Neural cell (in vitro differentiated cells): ENCODE measurements around the gene RUVBL1. TPM values are rescaled to one million over a fixed set of nuclear protein-coding genes. Genes with fewer than 3 reads are reported as not detected.

Experiments
- H2AFZ ChIP-seq: fragments of 200-600, 300-800 bp; sonication (generic), shearing (Covaris generic); 2 replicates; pipeline ENCODE4 v1.6.0; 2014; ENCODE audit warnings: low read depth, mild to moderate bottlenecking, antibody characterized with exemption, low read length, moderate library complexity
- H3F3A ChIP-seq: fragments of 200-600 bp; shearing (Covaris generic); 2 replicates; pipeline ENCODE4 v1.6.1; 2016; ENCODE audit warnings: mild to moderate bottlenecking, moderate library complexity, mixed read lengths, antibody characterized with exemption, low read length; ENCODE audit not compliant: insufficient read depth, poor library complexity, severe bottlenecking
- H3K27ac ChIP-seq: fragments of 200-600, 300-800 bp; sonication (generic), shearing (Covaris generic); 2 replicates; pipeline ENCODE4 v1.5.1; 2014; ENCODE audit warnings: mild to moderate bottlenecking, low read length, moderate library complexity
- H3K27me3 ChIP-seq: fragments of 300-800, 200-600 bp; sonication (generic), shearing (Covaris generic); 2 replicates; pipeline ENCODE4 v1.6.0; 2014; ENCODE audit warnings: mild to moderate bottlenecking, low read depth, low read length, moderate library complexity; ENCODE audit not compliant: insufficient read depth
- H3K36me3 ChIP-seq: fragments of 300-800, 200-600 bp; sonication (generic), shearing (Covaris generic); 2 replicates; pipeline ENCODE4 v1.5.1; 2014; ENCODE audit warnings: mild to moderate bottlenecking, antibody characterized with exemption, low read length, moderate library complexity; ENCODE audit not compliant: insufficient read depth
- H3K4me2 ChIP-seq: fragments of 300-800, 200-600 bp; sonication (generic), shearing (Covaris generic); 2 replicates; pipeline ENCODE4 v1.6.0; 2014; ENCODE audit warnings: mild to moderate bottlenecking, low read length
- H3K4me3 ChIP-seq: fragments of 300-800, 200-600 bp; sonication (generic), shearing (Covaris generic); 2 replicates; pipeline ENCODE4 v1.5.1; 2014; ENCODE audit warnings: mild to moderate bottlenecking, low read length, moderate library complexity
- H3K79me2 ChIP-seq: fragments of 200-600 bp; shearing (Covaris generic); replicated peaks from 2 replicates; pipeline ENCODE4 v1.6.0; 2014; ENCODE audit warnings: mild to moderate bottlenecking, low read length, moderate library complexity; ENCODE audit not compliant: insufficient read depth
- H3K9ac ChIP-seq: fragments of 300-800, 200-600 bp; sonication (generic), shearing (Covaris generic); 2 replicates; pipeline ENCODE4 v1.6.1; 2016; ENCODE audit warnings: mild to moderate bottlenecking, low read length, mixed read lengths
- H3K9me2 ChIP-seq: fragments of 200-600 bp; shearing (Covaris generic); 2 replicates; pipeline ENCODE4 v1.6.1; 2016; ENCODE audit warnings: mild to moderate bottlenecking, low read length, mixed read lengths; ENCODE audit not compliant: insufficient read depth
- H3K9me3 ChIP-seq: fragments of 200-600, 300-800 bp; sonication (generic), shearing (Covaris generic); 2 replicates; pipeline ENCODE4 v1.6.1; 2016; ENCODE audit warnings: mild to moderate bottlenecking, mixed run types, low read length, moderate library complexity, mixed read lengths
- H4K20me1 ChIP-seq: fragments of 200-600 bp; shearing (Covaris generic); 2 replicates; pipeline ENCODE4 v1.6.1; 2016; ENCODE audit warnings: mild to moderate bottlenecking, mixed run types; ENCODE audit not compliant: insufficient read depth
- EP300 ChIP-seq: fragments of 450-650 bp; conservative IDR thresholded peaks from 2 replicates; pipeline ENCODE4 v1.6.1; 2014; ENCODE audit warnings: antibody characterized with exemption, mild to moderate bottlenecking, moderate library complexity; ENCODE audit not compliant: poor library complexity, severe bottlenecking
- EZH2 ChIP-seq: fragments of 200-600, 300-800 bp; shearing (Covaris generic), sonication (generic); IDR thresholded peaks from 2 replicates; pipeline ENCODE4 v1.6.1; 2014; ENCODE audit warnings: antibody characterized with exemption, low read length, borderline replicate concordance, mild to moderate bottlenecking; ENCODE audit not compliant: insufficient read depth, poor library complexity, severe bottlenecking
- MXI1 ChIP-seq: fragments of 450-650 bp; conservative IDR thresholded peaks from 2 replicates; pipeline ENCODE4 v1.6.1; 2014; ENCODE audit warnings: antibody characterized with exemption, mild to moderate bottlenecking; ENCODE audit not compliant: poor library complexity, severe bottlenecking
- POLR2AphosphoS5 ChIP-seq: IDR thresholded peaks from 2 replicates; pipeline ENCODE4 v1.6.1; 2012
- RAD21 ChIP-seq: fragments of 450-650 bp; conservative IDR thresholded peaks from 2 replicates; pipeline ENCODE4 v1.6.1; 2014; ENCODE audit warnings: antibody characterized with exemption, mild to moderate bottlenecking, moderate library complexity
- SMC3 ChIP-seq: fragments of 450-650 bp; conservative IDR thresholded peaks from 2 replicates; pipeline ENCODE4 v1.6.1; 2014; ENCODE audit warnings: antibody characterized with exemption, mild to moderate bottlenecking, moderate library complexity; ENCODE audit not compliant: poor library complexity
- TAF1 ChIP-seq: IDR thresholded peaks from 2 replicates; pipeline ENCODE4 v1.6.1; 2012; ENCODE audit warnings: low read depth
- polyA plus RNA-seq: library from polyadenylated mRNA; depleted of rRNA; stranded (reverse); fragments of >200 nt; gene quantifications from 2 replicates; pipeline ENCODE4 v1.2.3, GENCODE V29; 2014
- TF ChIP-seq, protein P1 (sequence below): IDR thresholded peaks from 2 replicates; pipeline ENCODE4 v1.6.1; 2012; ENCODE audit warnings: borderline replicate concordance
- TF ChIP-seq, protein P2 (sequence below): fragments of 450-650 bp; IDR thresholded peaks from 2 replicates; pipeline ENCODE4 v1.5.1; 2014; ENCODE audit warnings: antibody characterized with exemption, mild to moderate bottlenecking, moderate library complexity; ENCODE audit not compliant: poor library complexity, severe bottlenecking

The RUVBL1 gene
- polyA plus RNA-seq, 1 donor from 2014 or later: 83.3 TPM

DNA sequence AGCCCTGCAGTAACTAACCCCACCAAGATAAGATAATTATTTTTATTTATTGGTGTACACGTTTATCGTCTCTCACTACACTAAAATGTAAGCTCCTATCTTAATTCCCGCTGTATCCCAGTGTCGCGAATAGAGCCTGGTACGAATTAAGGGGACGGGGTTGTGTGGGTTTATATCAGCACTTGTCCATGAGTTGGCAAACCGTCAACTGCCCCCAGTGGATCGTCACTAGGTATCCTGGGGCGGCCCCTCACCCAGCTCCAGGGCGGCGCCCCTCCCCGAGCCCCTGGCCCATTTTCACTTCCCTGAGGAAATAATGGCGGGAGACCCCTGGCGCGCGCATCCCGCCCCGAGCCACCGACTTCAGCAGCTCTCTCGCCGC is 465 bp downstream of the RUVBL1 start:
- H3K4me3 ChIP-seq: peak overlapping the region; percentile 97
- H2AFZ ChIP-seq: peak overlapping the region; percentile 96
- no peaks in the 10 kb centered on the region for H4K20me1 ChIP-seq
- H3K79me2 ChIP-seq: peaks cover 7% of the 10 kb centered on the region
- no peak for TF ChIP-seq SMC3
- TF ChIP-seq TAF1: no peak
- no peak for TF ChIP-seq POLR2AphosphoS5
- no peak for TF ChIP-seq RAD21
- TF ChIP-seq, protein P1, sequence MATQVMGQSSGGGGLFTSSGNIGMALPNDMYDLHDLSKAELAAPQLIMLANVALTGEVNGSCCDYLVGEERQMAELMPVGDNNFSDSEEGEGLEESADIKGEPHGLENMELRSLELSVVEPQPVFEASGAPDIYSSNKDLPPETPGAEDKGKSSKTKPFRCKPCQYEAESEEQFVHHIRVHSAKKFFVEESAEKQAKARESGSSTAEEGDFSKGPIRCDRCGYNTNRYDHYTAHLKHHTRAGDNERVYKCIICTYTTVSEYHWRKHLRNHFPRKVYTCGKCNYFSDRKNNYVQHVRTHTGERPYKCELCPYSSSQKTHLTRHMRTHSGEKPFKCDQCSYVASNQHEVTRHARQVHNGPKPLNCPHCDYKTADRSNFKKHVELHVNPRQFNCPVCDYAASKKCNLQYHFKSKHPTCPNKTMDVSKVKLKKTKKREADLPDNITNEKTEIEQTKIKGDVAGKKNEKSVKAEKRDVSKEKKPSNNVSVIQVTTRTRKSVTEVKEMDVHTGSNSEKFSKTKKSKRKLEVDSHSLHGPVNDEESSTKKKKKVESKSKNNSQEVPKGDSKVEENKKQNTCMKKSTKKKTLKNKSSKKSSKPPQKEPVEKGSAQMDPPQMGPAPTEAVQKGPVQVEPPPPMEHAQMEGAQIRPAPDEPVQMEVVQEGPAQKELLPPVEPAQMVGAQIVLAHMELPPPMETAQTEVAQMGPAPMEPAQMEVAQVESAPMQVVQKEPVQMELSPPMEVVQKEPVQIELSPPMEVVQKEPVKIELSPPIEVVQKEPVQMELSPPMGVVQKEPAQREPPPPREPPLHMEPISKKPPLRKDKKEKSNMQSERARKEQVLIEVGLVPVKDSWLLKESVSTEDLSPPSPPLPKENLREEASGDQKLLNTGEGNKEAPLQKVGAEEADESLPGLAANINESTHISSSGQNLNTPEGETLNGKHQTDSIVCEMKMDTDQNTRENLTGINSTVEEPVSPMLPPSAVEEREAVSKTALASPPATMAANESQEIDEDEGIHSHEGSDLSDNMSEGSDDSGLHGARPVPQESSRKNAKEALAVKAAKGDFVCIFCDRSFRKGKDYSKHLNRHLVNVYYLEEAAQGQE: no peak
- TF ChIP-seq, protein P2, sequence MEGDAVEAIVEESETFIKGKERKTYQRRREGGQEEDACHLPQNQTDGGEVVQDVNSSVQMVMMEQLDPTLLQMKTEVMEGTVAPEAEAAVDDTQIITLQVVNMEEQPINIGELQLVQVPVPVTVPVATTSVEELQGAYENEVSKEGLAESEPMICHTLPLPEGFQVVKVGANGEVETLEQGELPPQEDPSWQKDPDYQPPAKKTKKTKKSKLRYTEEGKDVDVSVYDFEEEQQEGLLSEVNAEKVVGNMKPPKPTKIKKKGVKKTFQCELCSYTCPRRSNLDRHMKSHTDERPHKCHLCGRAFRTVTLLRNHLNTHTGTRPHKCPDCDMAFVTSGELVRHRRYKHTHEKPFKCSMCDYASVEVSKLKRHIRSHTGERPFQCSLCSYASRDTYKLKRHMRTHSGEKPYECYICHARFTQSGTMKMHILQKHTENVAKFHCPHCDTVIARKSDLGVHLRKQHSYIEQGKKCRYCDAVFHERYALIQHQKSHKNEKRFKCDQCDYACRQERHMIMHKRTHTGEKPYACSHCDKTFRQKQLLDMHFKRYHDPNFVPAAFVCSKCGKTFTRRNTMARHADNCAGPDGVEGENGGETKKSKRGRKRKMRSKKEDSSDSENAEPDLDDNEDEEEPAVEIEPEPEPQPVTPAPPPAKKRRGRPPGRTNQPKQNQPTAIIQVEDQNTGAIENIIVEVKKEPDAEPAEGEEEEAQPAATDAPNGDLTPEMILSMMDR: no peak
- TF ChIP-seq MXI1: no peak
- TF ChIP-seq EZH2: no peak
- TF ChIP-seq EP300: no peak
- H3K9ac ChIP-seq: peak overlapping the region; percentile 75
- peak overlapping the region; percentile 67 for H3K27ac ChIP-seq
- no peaks in the 10 kb centered on the region for H3K9me3 ChIP-seq
- H3K9me2 ChIP-seq: no peaks in the 10 kb centered on the region
- H3K27me3 ChIP-seq: no peaks in the 10 kb centered on the region
- H3K36me3 ChIP-seq: no peaks in the 10 kb centered on the region
- peak overlapping the region; percentile 81 for H3K4me2 ChIP-seq
- peaks cover 7% of the 10 kb centered on the region for H3F3A ChIP-seq

DNA sequence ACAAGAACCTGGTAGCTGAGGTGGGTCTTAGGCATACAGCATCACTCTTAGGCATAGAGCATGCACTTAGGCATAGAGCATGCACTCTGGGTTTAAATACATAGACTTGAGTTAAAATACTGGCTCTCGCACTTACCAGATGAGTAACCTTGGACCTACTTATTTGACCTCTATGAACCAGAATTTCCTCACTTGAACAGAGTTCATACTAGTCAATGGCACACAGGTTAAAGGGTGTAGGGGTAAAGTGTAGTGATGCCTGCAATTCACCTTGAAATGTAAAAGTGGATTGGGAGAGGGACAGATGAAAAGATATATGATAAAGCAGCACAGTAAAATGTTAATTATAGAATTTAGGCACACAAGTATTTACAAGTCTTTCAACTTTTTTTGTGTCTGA is 1.6 kb downstream of the RUVBL1 start:
- Histone ChIP-seq H3K36me3 (no peaks in the 10 kb centered on the region), H3K4me2 (no peak overlapping the region), H3K9ac (no peak overlapping the region), H3K27me3 (no peaks in the 10 kb centered on the region), H3K9me2 (no peaks in the 10 kb centered on the region), H3K79me2 (peaks cover 7% of the 10 kb centered on the region), H3K9me3 (no peaks in the 10 kb centered on the region), H3K4me3 (peak overlapping the region; percentile 97), H2AFZ (no peak overlapping the region), H3K27ac (no peak overlapping the region), H4K20me1 (no peaks in the 10 kb centered on the region), H3F3A (peaks cover 7% of the 10 kb centered on the region)
- TF ChIP-seq MXI1 (no peak), TAF1 (no peak), RAD21 (no peak), EZH2 (no peak), POLR2AphosphoS5 (no peak), EP300 (no peak)
- TF ChIP-seq, protein P2: no peak
- TF ChIP-seq, protein P1: no peak
